Glutamatergic neuron (in vitro differentiated cells): ENCODE results near the gene F2RL2. TPM values are rescaled to one million over a fixed set of nuclear protein-coding genes. Genes with fewer than 3 reads are reported as not detected.

ENCODE experiments used
- DNase-seq: peaks from one replicate; pipeline ENCODE4 v3.0.0; 2022
- H3K27ac Mint-ChIP-seq: one replicate; pipeline ENCODE4 v1.8.0; 2020; ENCODE audit warnings: mild to moderate bottlenecking, mixed read lengths, inconsistent platforms; ENCODE audit not compliant: unreplicated experiment
- H3K27me3 Mint-ChIP-seq: one replicate; pipeline ENCODE4 v1.8.0; 2020; ENCODE audit warnings: mild to moderate bottlenecking, moderate library complexity, mixed read lengths, inconsistent platforms; ENCODE audit not compliant: unreplicated experiment
- H3K36me3 Mint-ChIP-seq: one replicate; pipeline ENCODE4 v1.8.0; 2020; ENCODE audit warnings: mild to moderate bottlenecking, mixed read lengths, inconsistent platforms; ENCODE audit not compliant: unreplicated experiment
- H3K4me1 Mint-ChIP-seq: one replicate; pipeline ENCODE4 v1.8.0; 2020; ENCODE audit warnings: mild to moderate bottlenecking, low read depth, mixed read lengths, inconsistent platforms; ENCODE audit not compliant: unreplicated experiment
- H3K4me3 Mint-ChIP-seq: one replicate; pipeline ENCODE4 v1.8.0; 2020; ENCODE audit warnings: mild to moderate bottlenecking, mixed read lengths, inconsistent platforms; ENCODE audit not compliant: unreplicated experiment
- H3K9me3 Mint-ChIP-seq: one replicate; pipeline ENCODE4 v1.8.0; 2020; ENCODE audit warnings: mild to moderate bottlenecking, moderate library complexity, mixed read lengths, inconsistent platforms; ENCODE audit not compliant: unreplicated experiment
- total RNA-seq: library from RNA; stranded (reverse); fragmentation: NEBNext Ultra II Directional; extraction: Animal tissue kit (Norgen Biotek cat#: 25700); gene quantifications from one replicate; pipeline ENCODE4 v1.2.1, GENCODE V29; 2021; ENCODE audit not compliant: unreplicated experiment
- TF ChIP-seq, protein P1 (sequence below): fragments of 200-600 bp; sonication (generic); IDR thresholded peaks from one replicate; pipeline ENCODE4 v1.5.0; 2021; ENCODE audit not compliant: partially characterized antibody, unreplicated experiment

The F2RL2 gene
- total RNA-seq, 1 donor from 2014 or later: not detected

DNA sequence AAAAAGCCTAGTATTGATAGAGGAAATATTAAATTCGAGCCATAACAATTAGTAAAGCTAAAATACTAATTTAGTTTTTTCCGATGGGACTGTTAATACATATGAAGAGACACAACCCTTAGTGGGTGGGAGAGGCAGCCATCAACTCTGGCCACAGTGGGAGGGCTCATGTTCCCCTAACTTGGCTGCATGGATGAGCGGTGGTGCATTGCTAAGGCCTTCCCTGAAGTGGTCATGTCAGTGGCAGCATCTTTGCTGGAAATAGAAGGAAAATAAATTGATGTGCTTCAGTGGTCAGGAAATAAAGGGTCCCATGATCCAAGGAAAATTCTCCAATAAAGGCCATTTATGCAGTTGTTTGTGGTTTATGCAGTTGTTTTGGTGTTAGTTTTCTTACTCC lies 33.9 kb upstream of the F2RL2 start:
- Mint-ChIP-seq H3K36me3 (no peaks in the 10 kb centered on the region), H3K27ac (no peak overlapping the region), H3K9me3 (peaks cover 3% of the 10 kb centered on the region), H3K4me1 (no peaks in the 10 kb centered on the region), H3K27me3 (peaks cover 1% of the 10 kb centered on the region), H3K4me3 (no peak overlapping the region)
- TF ChIP-seq, protein P1, sequence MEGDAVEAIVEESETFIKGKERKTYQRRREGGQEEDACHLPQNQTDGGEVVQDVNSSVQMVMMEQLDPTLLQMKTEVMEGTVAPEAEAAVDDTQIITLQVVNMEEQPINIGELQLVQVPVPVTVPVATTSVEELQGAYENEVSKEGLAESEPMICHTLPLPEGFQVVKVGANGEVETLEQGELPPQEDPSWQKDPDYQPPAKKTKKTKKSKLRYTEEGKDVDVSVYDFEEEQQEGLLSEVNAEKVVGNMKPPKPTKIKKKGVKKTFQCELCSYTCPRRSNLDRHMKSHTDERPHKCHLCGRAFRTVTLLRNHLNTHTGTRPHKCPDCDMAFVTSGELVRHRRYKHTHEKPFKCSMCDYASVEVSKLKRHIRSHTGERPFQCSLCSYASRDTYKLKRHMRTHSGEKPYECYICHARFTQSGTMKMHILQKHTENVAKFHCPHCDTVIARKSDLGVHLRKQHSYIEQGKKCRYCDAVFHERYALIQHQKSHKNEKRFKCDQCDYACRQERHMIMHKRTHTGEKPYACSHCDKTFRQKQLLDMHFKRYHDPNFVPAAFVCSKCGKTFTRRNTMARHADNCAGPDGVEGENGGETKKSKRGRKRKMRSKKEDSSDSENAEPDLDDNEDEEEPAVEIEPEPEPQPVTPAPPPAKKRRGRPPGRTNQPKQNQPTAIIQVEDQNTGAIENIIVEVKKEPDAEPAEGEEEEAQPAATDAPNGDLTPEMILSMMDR: no peak
- no peak for DNase-seq

DNA sequence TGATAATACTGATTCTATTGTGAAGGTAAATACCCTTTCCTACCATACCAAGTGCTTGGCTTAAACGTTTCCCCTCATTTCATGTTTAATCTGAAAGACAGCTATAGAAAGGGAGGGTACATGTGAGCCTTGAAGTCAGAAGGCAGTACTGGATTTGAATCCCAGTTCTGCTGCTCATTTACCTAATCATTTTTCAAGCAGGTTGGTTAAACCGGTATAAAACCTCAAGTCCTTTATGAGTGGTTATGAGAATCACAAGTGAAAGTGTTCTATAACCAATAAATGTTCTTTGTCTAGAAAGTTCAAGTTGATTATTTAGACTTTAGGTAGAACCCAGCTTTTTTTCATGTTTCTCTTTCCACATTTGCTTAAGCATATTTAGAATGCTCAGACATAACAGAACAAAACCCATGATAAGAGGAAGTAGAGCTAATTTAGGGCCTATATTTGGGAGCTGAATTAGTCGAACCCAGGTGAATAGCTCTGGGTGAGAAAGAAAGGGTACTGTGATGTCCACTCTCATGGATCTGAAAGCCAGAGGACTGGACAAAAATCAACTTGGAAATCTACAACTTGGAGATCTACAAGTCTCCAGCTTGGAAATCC lies 29.7 kb upstream of the F2RL2 start:
- Mint-ChIP-seq H3K27ac (no peak overlapping the region), H3K27me3 (peaks cover 1% of the 10 kb centered on the region), H3K9me3 (peaks cover 2% of the 10 kb centered on the region), H3K4me3 (no peak overlapping the region), H3K36me3 (peaks cover 10% of the 10 kb centered on the region), H3K4me1 (no peaks in the 10 kb centered on the region)
- TF ChIP-seq, protein P1: no peak
- no peak for DNase-seq

DNA sequence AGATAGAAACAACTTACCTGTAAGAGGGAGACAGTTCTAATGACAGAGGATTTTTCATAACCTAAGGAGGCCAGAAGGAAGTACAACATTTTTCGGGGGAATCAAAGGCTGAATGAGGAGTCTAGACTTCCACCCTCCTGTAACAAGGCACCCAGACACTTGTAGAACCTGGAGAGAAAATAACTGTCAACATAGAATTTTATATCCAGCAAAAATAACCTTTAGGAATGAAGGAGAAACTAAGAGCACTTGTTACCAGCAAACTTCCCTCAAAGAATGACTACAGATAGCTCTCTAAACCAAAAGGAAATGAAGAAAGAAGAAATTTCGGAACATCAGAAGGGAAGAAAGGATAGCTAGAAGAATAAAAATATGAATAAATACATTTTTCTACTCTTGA lies 25.9 kb upstream of the F2RL2 start:
- H3K9me3 Mint-ChIP-seq: peaks cover 2% of the 10 kb centered on the region

DNA sequence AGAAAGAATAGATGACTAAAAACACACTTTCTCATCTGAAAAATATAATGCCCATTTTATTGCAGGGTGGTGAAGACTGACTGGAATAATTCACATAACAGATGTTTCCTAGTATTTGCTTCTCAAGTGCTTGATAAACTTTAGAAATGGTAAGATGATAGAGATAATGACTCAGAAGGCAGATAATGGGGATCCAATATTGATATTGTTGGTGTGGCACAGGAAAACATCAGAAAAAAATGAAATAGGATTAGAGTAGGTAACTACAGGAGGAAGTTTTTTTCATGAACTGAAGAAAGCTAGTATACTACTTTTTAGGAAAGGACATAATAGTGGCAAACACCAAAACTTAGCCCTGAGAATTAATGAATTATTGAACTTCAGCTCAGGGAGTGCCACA lies 20.2 kb upstream of the F2RL2 start:
- no peaks in the 10 kb centered on the region for H3K9me3 Mint-ChIP-seq
- no peak overlapping the region for H3K27ac Mint-ChIP-seq
- TF ChIP-seq, protein P1: no peak
- H3K27me3 Mint-ChIP-seq: no peaks in the 10 kb centered on the region
- no peak overlapping the region for H3K4me3 Mint-ChIP-seq
- DNase-seq: no peak
- H3K36me3 Mint-ChIP-seq: no peaks in the 10 kb centered on the region
- H3K4me1 Mint-ChIP-seq: no peaks in the 10 kb centered on the region

More for the DNA sequence above, 25.9 kb upstream of the F2RL2 start:
- TF ChIP-seq, protein P1: no peak
- Mint-ChIP-seq H3K27me3 (peaks cover 1% of the 10 kb centered on the region), H3K27ac (no peak overlapping the region), H3K4me1 (no peaks in the 10 kb centered on the region), H3K36me3 (peaks cover 10% of the 10 kb centered on the region), H3K4me3 (no peak overlapping the region)
- DNase-seq: no peak

DNA sequence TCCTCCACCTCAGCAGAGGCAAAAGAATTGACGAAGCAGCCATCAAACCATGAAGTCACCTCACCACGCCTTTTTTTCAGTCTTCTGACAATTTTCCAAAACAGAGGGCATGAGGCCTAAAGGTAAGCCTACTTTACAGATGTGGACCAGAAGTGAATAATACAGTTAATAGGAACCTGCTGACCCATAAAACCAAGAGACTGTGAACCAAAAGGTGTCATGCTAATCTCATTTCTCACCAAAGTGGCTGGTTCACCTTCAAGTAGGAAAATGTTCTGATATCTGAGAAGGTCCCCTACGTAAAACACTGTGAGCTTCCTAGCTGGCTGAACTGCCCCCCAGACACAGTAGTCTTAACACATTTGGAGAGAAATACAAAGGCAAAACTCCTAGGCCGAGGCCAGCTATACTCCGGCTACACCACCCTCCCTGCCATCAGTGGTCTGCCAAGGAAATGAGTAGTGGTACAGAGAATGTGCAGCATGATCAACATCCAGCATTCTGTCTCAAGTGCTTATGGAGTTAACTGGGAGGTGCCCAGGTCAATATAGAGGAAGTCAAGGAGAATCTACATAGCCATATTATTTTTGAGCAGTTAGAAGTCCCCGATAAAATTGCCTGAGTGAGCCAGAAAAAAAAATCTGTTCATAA lies 19.3 kb upstream of the F2RL2 start:
- no peaks in the 10 kb centered on the region for H3K36me3 Mint-ChIP-seq
- H3K27ac Mint-ChIP-seq: no peak overlapping the region
- H3K9me3 Mint-ChIP-seq: no peaks in the 10 kb centered on the region
- no peak overlapping the region for H3K4me3 Mint-ChIP-seq
- no peaks in the 10 kb centered on the region for H3K27me3 Mint-ChIP-seq
- no peaks in the 10 kb centered on the region for H3K4me1 Mint-ChIP-seq
- TF ChIP-seq, protein P1: no peak
- no peak for DNase-seq
